HepG2 (cell line): ENCODE data around the gene DTX2. TPM values are rescaled to one million over a fixed set of nuclear protein-coding genes. Genes with fewer than 3 reads are reported as not detected.

Experiments
- AHR ChIP-seq: IDR thresholded peaks from 2 replicates; pipeline ENCODE4 v1.6.1; 2018; ENCODE audit warnings: missing genetic modification reagents, missing compliant biosample characterization
- DMAP1 ChIP-seq: IDR thresholded peaks from 2 replicates; pipeline ENCODE4 v1.6.1; 2016
- DR1 ChIP-seq: sonication (generic); formaldehyde crosslinking; IDR thresholded peaks from 2 replicates; pipeline ENCODE4 v1.8.0; 2021; ENCODE audit warnings: mild to moderate bottlenecking, missing genetic modification reagents, inconsistent platforms
- KLF15 ChIP-seq: sonication (generic); formaldehyde crosslinking; IDR thresholded peaks from 2 replicates; pipeline ENCODE4 v1.8.1; 2023; ENCODE audit warnings: borderline replicate concordance, mild to moderate bottlenecking, inconsistent platforms, missing genetic modification reagents, mixed read lengths
- KLF16 ChIP-seq, 2 experiments: sonication (generic) in 1 of 2; formaldehyde crosslinking in 1 of 2; IDR thresholded peaks; 2 replicates each; pipeline versions ENCODE4 v1.6.1 to v1.8.0; 2016 to 2023; ENCODE audit warnings: missing genetic modification reagents in 2 of 2, missing compliant biosample characterization in 1 of 2
- LCORL ChIP-seq, 2 experiments: fragments of 450-650 bp in 1 of 2; sonication (generic) in 1 of 2; formaldehyde crosslinking in 1 of 2; IDR thresholded peaks; 2 replicates each; pipeline versions ENCODE4 v1.5.0 to v1.6.1; 2017 to 2020; ENCODE audit warnings: antibody characterized with exemption in 1 of 2, missing genetic modification reagents in 1 of 2
- MAFF ChIP-seq: IDR thresholded peaks from 2 replicates; pipeline ENCODE4 v1.6.1; 2011; ENCODE audit warnings: low read depth, low read length, improper control_type of control experiment
- NCOA5 ChIP-seq: sonication (generic); formaldehyde crosslinking; IDR thresholded peaks from 2 replicates; pipeline ENCODE4 v1.4.0; 2020; ENCODE audit warnings: missing genetic modification reagents
- NFKBIZ ChIP-seq: IDR thresholded peaks from 2 replicates; pipeline ENCODE4 v1.6.1; 2018; ENCODE audit warnings: missing genetic modification reagents, missing compliant biosample characterization
- NR2F6 ChIP-seq, 2 experiments: IDR thresholded peaks; 2 replicates each; pipeline ENCODE4 v1.6.1; 2016; ENCODE audit warnings: antibody characterized with exemption in 1 of 2, mild to moderate bottlenecking in 1 of 2
- RFXANK ChIP-seq: IDR thresholded peaks from 2 replicates; pipeline ENCODE4 v1.6.1; 2016
- SRSF1 ChIP-seq: fragments of 200-400 bp; formaldehyde crosslinking; optimal IDR thresholded peaks from 2 replicates; pipeline ENCODE3; 2017; ENCODE audit warnings: mild to moderate bottlenecking, low read depth, low read length, moderate library complexity
- TBX2 ChIP-seq: sonication (generic); formaldehyde crosslinking; IDR thresholded peaks from 2 replicates; pipeline ENCODE4 v1.5.0; 2020; ENCODE audit warnings: missing genetic modification reagents, mild to moderate bottlenecking, borderline replicate concordance
- THAP11 ChIP-seq: IDR thresholded peaks from 2 replicates; pipeline ENCODE4 v1.6.1; 2016; ENCODE audit warnings: missing biosample characterization, missing genetic modification reagents
- ZBTB3 ChIP-seq: sonication (generic); formaldehyde crosslinking; IDR thresholded peaks from 2 replicates; pipeline ENCODE4 v1.4.0; 2020; ENCODE audit warnings: low read depth, mild to moderate bottlenecking, moderate library complexity, missing genetic modification reagents, borderline replicate concordance
- ZNF12 ChIP-seq: sonication (generic); formaldehyde crosslinking; IDR thresholded peaks from 2 replicates; pipeline ENCODE4 v1.5.0; 2020; ENCODE audit warnings: missing genetic modification reagents
- ZNF230 ChIP-seq: sonication (generic); formaldehyde crosslinking; IDR thresholded peaks from 2 replicates; pipeline ENCODE4 v1.4.0; 2020; ENCODE audit warnings: mild to moderate bottlenecking, missing genetic modification reagents
- ZNF562 ChIP-seq: sonication (generic); formaldehyde crosslinking; IDR thresholded peaks from 2 replicates; pipeline ENCODE4 v1.8.0; 2022; ENCODE audit warnings: missing genetic modification reagents, borderline replicate concordance
- ZNF615 ChIP-seq: sonication (generic); formaldehyde crosslinking; IDR thresholded peaks from 2 replicates; pipeline ENCODE4 v1.5.0; 2020; ENCODE audit warnings: mild to moderate bottlenecking, missing genetic modification reagents, borderline replicate concordance
- ZNF660 ChIP-seq: sonication (generic); formaldehyde crosslinking; IDR thresholded peaks from 2 replicates; pipeline ENCODE4 v1.5.1; 2020; ENCODE audit warnings: mild to moderate bottlenecking, low read depth, missing genetic modification reagents, borderline replicate concordance
- ZNF747 ChIP-seq: sonication (generic); formaldehyde crosslinking; IDR thresholded peaks from 2 replicates; pipeline ENCODE4 v1.8.1; 2023; ENCODE audit warnings: missing genetic modification reagents, mild to moderate bottlenecking, borderline replicate concordance
- ZNF768 ChIP-seq: sonication (generic); formaldehyde crosslinking; IDR thresholded peaks from 2 replicates; pipeline ENCODE4 v1.4.0; 2020; ENCODE audit warnings: missing genetic modification reagents
- ZNF782 ChIP-seq: sonication (generic); formaldehyde crosslinking; IDR thresholded peaks from 2 replicates; pipeline ENCODE4 v1.4.0; 2020; ENCODE audit warnings: missing genetic modification reagents, mild to moderate bottlenecking, borderline replicate concordance
- ZSCAN12 ChIP-seq: sonication (generic); formaldehyde crosslinking; IDR thresholded peaks from 2 replicates; pipeline ENCODE4 v1.9.0; 2021; ENCODE audit warnings: mild to moderate bottlenecking, missing genetic modification reagents
- polyA plus RNA-seq, 8 experiments: library from polyadenylated mRNA; depleted of rRNA in 3 of 8; stranded (reverse) in 7 of 8; unstranded in 1 of 8; fragments of >200 nt; fragmentation: Illumina TruSeq in 4 of 8; extraction: Trizol in 4 of 8; gene quantifications; 2 replicates each; pipeline versions ENCODE4 v1.2.1 to v1.2.3, GENCODE V29; 2011 to 2016; ENCODE audit warnings: low read depth in 4 of 8, missing spikeins in 1 of 8, mixed read lengths in 1 of 8; ENCODE audit not compliant: insufficient read depth in 1 of 8
- total RNA-seq, 5 experiments: library from RNA; depleted of rRNA; stranded (reverse); fragments of >200 nt; fragmentation: Illumina TruSeq; extraction: Trizol; gene quantifications; 2 replicates each; pipeline ENCODE4 v1.2.3, GENCODE V29; 2016; ENCODE audit warnings: low read depth in 1 of 5
- TF ChIP-seq, protein P1 (sequence below): IDR thresholded peaks from 2 replicates; pipeline ENCODE4 v1.6.1; 2016; ENCODE audit warnings: missing genetic modification reagents, missing compliant biosample characterization
- TF ChIP-seq, protein P2 (sequence below): sonication (generic); formaldehyde crosslinking; IDR thresholded peaks from 2 replicates; pipeline ENCODE4 v1.9.0; 2022; ENCODE audit warnings: missing genetic modification reagents, mild to moderate bottlenecking, borderline replicate concordance
- TF ChIP-seq, protein P3 (sequence below): sonication (generic); formaldehyde crosslinking; IDR thresholded peaks from 2 replicates; pipeline ENCODE4 v1.4.0; 2020; ENCODE audit warnings: missing genetic modification reagents, low read depth, mild to moderate bottlenecking, borderline replicate concordance
- TF ChIP-seq, protein P4 (sequence below): sonication (generic); formaldehyde crosslinking; IDR thresholded peaks from 2 replicates; pipeline ENCODE4 v1.5.0; 2020; ENCODE audit warnings: mild to moderate bottlenecking, missing genetic modification reagents, moderate library complexity

DTX2 gene
- total and polyA plus RNA-seq, 2 of the 13 experiments (the other 11 are each of a cell fraction or from before 2014, with no cell fraction given), result 5.5 to 6.2 TPM

DNA sequence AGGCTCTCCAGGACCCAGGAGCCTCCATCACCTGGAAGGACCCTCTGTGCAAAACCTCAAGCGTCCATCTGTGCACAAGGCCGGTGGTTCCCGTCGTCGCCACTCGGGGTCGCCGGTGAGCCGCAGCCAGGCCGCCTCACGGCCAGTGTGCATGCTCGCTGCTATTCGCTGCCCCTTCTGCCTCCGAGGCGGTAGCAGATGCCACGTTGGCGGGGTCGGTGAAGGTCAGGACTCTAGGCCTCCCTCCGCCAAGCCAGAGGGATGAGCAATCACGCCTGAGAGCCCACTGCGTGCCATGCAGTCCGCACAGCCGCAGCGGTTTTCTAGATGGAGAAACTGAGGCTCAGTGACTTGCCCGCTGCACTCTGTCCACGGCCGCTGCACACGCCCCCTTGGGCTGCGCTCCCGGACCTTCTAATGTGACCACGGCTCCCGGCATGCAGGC, 54.5 kb downstream of the DTX2 start (continued):
- no peak for TF ChIP-seq NFKBIZ (CRISPR knock-in tag)
- TF ChIP-seq ZNF782 (CRISPR knock-in tag), result no peak
- TF ChIP-seq ZNF230 (CRISPR knock-in tag), result no peak
- TF ChIP-seq ZNF615, result no peak
- TF ChIP-seq MAFF, result no peak
- TF ChIP-seq NCOA5 (CRISPR knock-in tag), result no peak
- TF ChIP-seq DMAP1, result peak; percentile 86
- no peak for TF ChIP-seq ZNF660 (CRISPR knock-in tag)
- peak; percentile 49; the same call in 1 of the 2 replicates for TF ChIP-seq ZNF768 (CRISPR knock-in tag)
- TF ChIP-seq, protein P1, sequence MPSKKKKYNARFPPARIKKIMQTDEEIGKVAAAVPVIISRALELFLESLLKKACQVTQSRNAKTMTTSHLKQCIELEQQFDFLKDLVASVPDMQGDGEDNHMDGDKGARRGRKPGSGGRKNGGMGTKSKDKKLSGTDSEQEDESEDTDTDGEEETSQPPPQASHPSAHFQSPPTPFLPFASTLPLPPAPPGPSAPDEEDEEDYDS (CRISPR knock-in tag), result peak; percentile 56; the same call in 1 of the 2 replicates
- no peak for TF ChIP-seq ZNF562
- 0 out of 2 replicates have a peak, but pooled peaks have one; percentile 26 for TF ChIP-seq THAP11 (CRISPR knock-in tag)
- TF ChIP-seq TBX2, result no peak
- no peak for TF ChIP-seq KLF16 (CRISPR knock-in tag; IDR thresholded peaks at IDR 0.05)
- TF ChIP-seq RFXANK (CRISPR knock-in tag), result no peak
- TF ChIP-seq ZSCAN12, result no peak
- TF ChIP-seq KLF15 (CRISPR knock-in tag), result no peak
- TF ChIP-seq ZBTB3 (CRISPR knock-in tag), result no peak
- TF ChIP-seq DR1 (CRISPR knock-in tag), result no peak
- peak; percentile 49; the same call in 1 of the 2 replicates for TF ChIP-seq NR2F6 (IDR thresholded peaks at IDR 0.05)
- peak; percentile 89 for TF ChIP-seq NR2F6 (CRISPR knock-in tag; IDR thresholded peaks at IDR 0.05)
- peak; percentile 74 for TF ChIP-seq ZNF12
- no peak for TF ChIP-seq SRSF1
- no peak for TF ChIP-seq LCORL (IDR thresholded peaks at IDR 0.05)
- peak; percentile 45; the same call in 1 of the 2 replicates for TF ChIP-seq LCORL (CRISPR knock-in tag; IDR thresholded peaks at IDR 0.05)
- TF ChIP-seq ZNF747, result no peak
- TF ChIP-seq, protein P2, sequence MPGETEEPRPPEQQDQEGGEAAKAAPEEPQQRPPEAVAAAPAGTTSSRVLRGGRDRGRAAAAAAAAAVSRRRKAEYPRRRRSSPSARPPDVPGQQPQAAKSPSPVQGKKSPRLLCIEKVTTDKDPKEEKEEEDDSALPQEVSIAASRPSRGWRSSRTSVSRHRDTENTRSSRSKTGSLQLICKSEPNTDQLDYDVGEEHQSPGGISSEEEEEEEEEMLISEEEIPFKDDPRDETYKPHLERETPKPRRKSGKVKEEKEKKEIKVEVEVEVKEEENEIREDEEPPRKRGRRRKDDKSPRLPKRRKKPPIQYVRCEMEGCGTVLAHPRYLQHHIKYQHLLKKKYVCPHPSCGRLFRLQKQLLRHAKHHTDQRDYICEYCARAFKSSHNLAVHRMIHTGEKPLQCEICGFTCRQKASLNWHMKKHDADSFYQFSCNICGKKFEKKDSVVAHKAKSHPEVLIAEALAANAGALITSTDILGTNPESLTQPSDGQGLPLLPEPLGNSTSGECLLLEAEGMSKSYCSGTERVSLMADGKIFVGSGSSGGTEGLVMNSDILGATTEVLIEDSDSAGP (CRISPR knock-in tag), result peak; percentile 74
- TF ChIP-seq AHR (CRISPR knock-in tag), result no peak
- TF ChIP-seq, protein P3, sequence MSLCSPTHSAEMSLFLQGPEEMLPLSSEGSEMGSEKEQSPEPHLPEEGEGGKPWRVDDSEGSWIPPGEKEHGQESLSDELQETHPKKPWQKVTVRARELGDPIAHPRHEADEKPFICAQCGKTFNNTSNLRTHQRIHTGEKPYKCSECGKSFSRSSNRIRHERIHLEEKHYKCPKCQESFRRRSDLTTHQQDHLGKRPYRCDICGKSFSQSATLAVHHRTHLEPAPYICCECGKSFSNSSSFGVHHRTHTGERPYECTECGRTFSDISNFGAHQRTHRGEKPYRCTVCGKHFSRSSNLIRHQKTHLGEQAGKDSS (CRISPR knock-in tag), result peak; percentile 20; the same call in 1 of the 2 replicates
- TF ChIP-seq, protein P4, sequence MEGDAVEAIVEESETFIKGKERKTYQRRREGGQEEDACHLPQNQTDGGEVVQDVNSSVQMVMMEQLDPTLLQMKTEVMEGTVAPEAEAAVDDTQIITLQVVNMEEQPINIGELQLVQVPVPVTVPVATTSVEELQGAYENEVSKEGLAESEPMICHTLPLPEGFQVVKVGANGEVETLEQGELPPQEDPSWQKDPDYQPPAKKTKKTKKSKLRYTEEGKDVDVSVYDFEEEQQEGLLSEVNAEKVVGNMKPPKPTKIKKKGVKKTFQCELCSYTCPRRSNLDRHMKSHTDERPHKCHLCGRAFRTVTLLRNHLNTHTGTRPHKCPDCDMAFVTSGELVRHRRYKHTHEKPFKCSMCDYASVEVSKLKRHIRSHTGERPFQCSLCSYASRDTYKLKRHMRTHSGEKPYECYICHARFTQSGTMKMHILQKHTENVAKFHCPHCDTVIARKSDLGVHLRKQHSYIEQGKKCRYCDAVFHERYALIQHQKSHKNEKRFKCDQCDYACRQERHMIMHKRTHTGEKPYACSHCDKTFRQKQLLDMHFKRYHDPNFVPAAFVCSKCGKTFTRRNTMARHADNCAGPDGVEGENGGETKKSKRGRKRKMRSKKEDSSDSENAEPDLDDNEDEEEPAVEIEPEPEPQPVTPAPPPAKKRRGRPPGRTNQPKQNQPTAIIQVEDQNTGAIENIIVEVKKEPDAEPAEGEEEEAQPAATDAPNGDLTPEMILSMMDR, result peak; percentile 99
